ENCODE data around the gene MARCHF6. TPM values are rescaled to one million over a fixed set of nuclear protein-coding genes. Genes with fewer than 3 reads are reported as not detected.

The MARCHF6 gene
- total RNA-seq, 1 donor from 2014 or later, result 150 TPM

GRCh38 chr5:10334831-10335230 lies 18.7 kb upstream of the MARCHF6 start:
- no peak overlapping the region for H3K27ac ChIP-seq
- ATAC-seq (peak; percentile 28), DNase-seq (no peak)
- no peaks in the 10 kb centered on the region for H3K36me3 ChIP-seq
- H3K9me3 ChIP-seq, result no peaks in the 10 kb centered on the region
- no peak for TF ChIP-seq CTCF (IDR thresholded peaks at IDR 0.05)
- no peaks in the 10 kb centered on the region for H3K27me3 ChIP-seq
- H3K4me1 ChIP-seq, result peaks cover 35% of the 10 kb centered on the region
- intact Hi-C loops (cut with DNase I), result no loop called here
- H3K4me3 ChIP-seq, result no peak overlapping the region

GRCh38 chr5:10335711-10336470 lies 17.6 kb upstream of the MARCHF6 start:
- peaks cover 24% of the 10 kb centered on the region for H3K4me1 ChIP-seq
- no peaks in the 10 kb centered on the region for H3K27me3 ChIP-seq
- no peaks in the 10 kb centered on the region for H3K9me3 ChIP-seq
- no peak for TF ChIP-seq CTCF (IDR thresholded peaks at IDR 0.05)
- intact Hi-C loops (cut with DNase I), result no loop called here
- ATAC-seq, result no peak
- H3K36me3 ChIP-seq, result no peaks in the 10 kb centered on the region
- H3K27ac ChIP-seq, result no peak overlapping the region
- no peak overlapping the region for H3K4me3 ChIP-seq
- no peak for DNase-seq

- TF ChIP-seq CTCF (IDR thresholded peaks at IDR 0.05), result no peak
- ATAC-seq (no peak), DNase-seq (no peak)
- Histone ChIP-seq H3K4me3 (no peak overlapping the region), H3K27ac (no peak overlapping the region), H3K9me3 (no peaks in the 10 kb centered on the region), H3K27me3 (no peaks in the 10 kb centered on the region), H3K4me1 (peaks cover 12% of the 10 kb centered on the region), H3K36me3 (no peaks in the 10 kb centered on the region)
- intact Hi-C loops (cut with DNase I), result no loop called here
Measured at GRCh38 chr5:10337107-10337506, 16.4 kb upstream of the MARCHF6 start.

- DNase-seq (no peak), ATAC-seq (no peak)
- Histone ChIP-seq H3K9me3 (no peaks in the 10 kb centered on the region), H3K27ac (no peak overlapping the region), H3K4me3 (no peak overlapping the region), H3K4me1 (peaks cover 9% of the 10 kb centered on the region), H3K36me3 (no peaks in the 10 kb centered on the region), H3K27me3 (no peaks in the 10 kb centered on the region)
- no peak for TF ChIP-seq CTCF (IDR thresholded peaks at IDR 0.05)
- intact Hi-C loops (cut with DNase I), result no loop called here
Measured at GRCh38 chr5:10337986-10338385, 15.5 kb upstream of the MARCHF6 start.

- H3K4me3 ChIP-seq, result no peak overlapping the region
- H3K9me3 ChIP-seq, result no peaks in the 10 kb centered on the region
- DNase-seq (no peak), ATAC-seq (no peak)
- H3K27me3 ChIP-seq, result no peaks in the 10 kb centered on the region
- intact Hi-C loops (cut with DNase I), result no loop called here
- no peak for TF ChIP-seq CTCF (IDR thresholded peaks at IDR 0.05)
- no peaks in the 10 kb centered on the region for H3K36me3 ChIP-seq
- peaks cover 6% of the 10 kb centered on the region for H3K4me1 ChIP-seq
- no peak overlapping the region for H3K27ac ChIP-seq
Measured at GRCh38 chr5:10338686-10339057, 14.8 kb upstream of the MARCHF6 start.

All from upper lobe of right lung (tissue), 1 donor.